GM20431 (cell line): ENCODE data around the gene CEP112.
"Not testable (repeated sequence)": the region's sequence is repeated elsewhere in the genome, so short reads cannot be mapped to it uniquely, and the experiment has no call there.

ENCODE experiments used
- in situ Hi-C: fragments of 300-500 bp; cut with MseI, MboI; formaldehyde crosslinking; loops from one replicate; pipeline ENCODE4 v1.15.0; 2020; ENCODE audit warnings: low sequenced_read_pairs; ENCODE audit not compliant: unreplicated experiment

The CEP112 gene

DNA sequence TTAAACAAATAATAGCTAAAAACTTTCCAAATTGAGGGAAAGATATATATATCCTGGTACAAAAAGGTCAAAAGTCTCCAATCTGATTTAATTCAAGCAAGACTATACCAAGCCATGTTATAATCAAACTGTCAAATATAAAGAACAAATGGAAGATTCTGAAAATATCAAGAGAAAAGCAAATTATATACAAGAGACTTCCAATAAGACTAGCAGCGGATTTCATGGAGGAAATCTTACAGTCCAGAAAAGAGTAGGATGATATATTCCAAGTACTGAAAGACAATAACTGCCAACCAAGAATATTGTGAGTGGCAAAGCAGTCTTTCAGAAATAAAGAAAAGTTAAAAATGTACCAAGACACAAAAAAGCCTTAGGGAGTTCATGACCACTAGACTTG, 102.2 kb downstream of the CEP112 start:
- in situ Hi-C loops = no loop called here

DNA sequence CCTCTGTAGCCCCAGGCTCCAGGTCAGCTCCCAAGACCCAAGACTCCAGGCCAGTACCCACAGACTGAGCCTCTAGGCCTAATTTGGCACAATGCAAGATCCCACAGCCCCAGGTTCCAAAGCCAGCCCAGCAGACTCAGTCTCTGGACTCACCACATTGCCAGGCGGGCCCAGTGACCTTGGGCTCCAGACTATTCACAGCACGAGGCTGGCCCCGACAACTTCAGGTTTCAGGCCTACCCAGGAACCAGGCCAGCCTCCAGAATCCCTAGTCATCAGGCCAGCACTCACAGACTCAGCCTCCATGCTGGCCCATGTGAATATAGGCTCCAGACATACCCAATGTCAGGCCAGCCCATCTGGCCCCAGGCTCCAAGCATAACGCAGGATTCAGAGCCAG, 103.8 kb downstream of the CEP112 start:
- in situ Hi-C loops = no loop called here

GRCh38 chr17:66087073-66087472, 104.9 kb downstream of the CEP112 start:
- in situ Hi-C loops = no loop called here

DNA sequence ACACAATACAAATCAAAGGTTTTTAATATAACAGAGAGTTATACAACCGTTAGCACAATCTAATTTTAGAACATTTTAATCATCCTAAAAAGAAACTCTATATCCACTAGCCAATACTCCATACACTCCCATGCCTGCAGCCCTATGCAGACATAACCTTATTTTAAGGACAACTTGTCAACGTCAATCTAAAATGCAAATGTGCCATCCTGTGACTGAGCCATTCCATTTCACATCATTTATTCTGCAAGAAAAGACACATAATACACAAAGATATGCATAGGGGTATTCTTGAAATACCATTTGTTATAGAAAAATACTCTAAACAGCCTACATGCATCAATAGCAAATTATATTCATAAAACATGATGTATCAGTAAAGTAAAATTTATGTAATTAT, 106.7 kb downstream of the CEP112 start:
- in situ Hi-C loops = no loop called here

GRCh38 chr17:66080670-66081069, 111.3 kb downstream of the CEP112 start:
- in situ Hi-C loops = not testable (repeated sequence)

DNA sequence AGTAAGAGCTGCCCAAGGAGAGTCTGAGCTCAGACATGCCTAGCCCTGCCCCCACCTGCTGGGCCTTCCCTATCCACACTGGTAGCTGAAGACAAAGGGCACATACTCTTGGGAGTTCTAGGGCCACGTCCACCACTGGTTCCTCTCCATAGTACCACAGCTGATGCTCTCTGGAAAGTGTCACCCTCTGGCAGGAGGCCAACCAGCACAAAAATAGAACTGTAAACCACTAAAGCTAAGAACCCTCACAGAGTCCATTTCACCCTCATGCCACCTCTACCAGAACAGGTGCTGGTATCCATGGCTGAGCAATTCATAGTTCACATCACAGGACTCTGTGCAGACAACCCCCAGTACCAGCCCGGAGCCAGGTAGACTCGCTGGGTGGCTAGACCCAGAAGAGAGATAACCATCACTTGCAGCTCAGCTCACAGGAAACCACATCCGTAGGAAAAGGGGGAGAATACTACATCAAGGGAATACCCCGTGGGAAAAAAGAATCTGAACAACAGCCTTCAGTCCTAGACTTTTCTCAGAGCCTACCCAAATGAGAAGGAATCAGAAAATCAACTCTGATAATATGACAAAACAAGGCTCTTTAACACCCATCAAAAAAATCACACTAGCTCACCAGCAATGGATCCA, 115.3 kb downstream of the CEP112 start:
- in situ Hi-C loops = no loop called here

GRCh38 chr17:66073384-66073783, 118.5 kb downstream of the CEP112 start:
- in situ Hi-C loops = no loop called here

DNA sequence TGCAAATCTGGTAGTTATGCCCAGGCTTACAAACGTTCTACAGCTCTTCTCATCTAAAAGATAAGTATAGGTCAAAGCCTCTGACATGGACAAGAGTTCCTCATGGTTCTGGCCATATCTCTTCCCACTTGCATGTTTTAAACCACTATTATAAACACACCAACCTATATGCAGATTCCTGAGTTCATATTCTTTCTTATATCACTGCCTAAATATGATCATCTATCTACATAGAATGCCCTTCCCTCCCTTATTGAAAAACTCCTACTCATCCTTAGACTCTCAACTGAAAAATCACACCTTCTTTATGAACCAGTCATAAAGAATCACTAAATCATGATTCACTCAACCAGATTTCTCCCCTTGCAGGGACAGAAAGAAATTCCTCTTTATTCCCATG, 128.2 kb downstream of the CEP112 start:
- in situ Hi-C loops = no loop called here

DNA sequence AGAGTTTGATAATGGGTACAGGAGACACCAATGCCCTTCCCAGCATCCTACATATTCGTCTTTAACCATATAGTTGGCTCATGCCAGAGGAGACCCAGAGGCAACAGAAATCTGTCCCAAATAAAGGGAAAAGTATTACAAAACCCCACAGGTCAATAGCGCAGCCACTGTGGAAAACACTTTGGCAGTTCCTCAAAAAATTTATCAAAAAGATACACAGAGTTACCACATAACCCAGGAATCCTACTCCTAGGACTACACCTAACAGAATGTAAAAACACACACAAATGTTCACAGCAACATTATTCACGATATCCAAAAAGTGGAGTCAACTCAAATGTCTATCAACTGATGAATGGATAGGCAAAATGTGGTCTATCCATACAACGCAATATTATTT, 135.8 kb downstream of the CEP112 start:
- in situ Hi-C loops = no loop called here

GRCh38 chr17:66054242-66054641, 137.7 kb downstream of the CEP112 start:
- in situ Hi-C loops = no loop called here

GRCh38 chr17:66044083-66044482, 147.8 kb downstream of the CEP112 start:
- in situ Hi-C loops = no loop called here

GRCh38 chr17:66043419-66043818, 148.5 kb downstream of the CEP112 start:
- in situ Hi-C loops = no loop called here

DNA sequence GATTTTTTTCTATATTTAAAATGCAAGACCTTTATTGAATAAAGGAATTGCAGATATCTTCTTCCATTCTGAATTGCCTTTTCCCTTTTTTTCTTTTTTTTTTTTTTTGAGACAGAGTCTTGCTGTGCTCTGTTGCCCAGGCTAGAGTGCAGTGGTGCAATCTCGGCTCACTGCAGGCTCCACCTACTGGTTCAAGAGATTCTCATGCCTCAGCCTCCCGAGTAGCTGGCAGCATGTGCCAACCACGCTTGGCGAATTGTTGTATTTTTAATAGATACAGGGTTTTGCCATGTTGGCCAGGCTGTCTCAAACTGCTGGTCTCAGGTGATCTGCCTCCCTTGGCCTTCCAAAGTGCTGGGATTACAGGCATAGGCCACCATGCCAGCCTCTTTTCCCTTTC, 151.5 kb downstream of the CEP112 start:
- in situ Hi-C loops = no loop called here

- in situ Hi-C loops = no loop called here
Observed at GRCh38 chr17:66038125-66038524, 153.8 kb downstream of the CEP112 start.

- in situ Hi-C loops = no loop called here
Observed at GRCh38 chr17:66037221-66037620, 154.7 kb downstream of the CEP112 start.

- in situ Hi-C loops = no loop called here
Observed at GRCh38 chr17:66032082-66032712, 159.7 kb downstream of the CEP112 start.

DNA sequence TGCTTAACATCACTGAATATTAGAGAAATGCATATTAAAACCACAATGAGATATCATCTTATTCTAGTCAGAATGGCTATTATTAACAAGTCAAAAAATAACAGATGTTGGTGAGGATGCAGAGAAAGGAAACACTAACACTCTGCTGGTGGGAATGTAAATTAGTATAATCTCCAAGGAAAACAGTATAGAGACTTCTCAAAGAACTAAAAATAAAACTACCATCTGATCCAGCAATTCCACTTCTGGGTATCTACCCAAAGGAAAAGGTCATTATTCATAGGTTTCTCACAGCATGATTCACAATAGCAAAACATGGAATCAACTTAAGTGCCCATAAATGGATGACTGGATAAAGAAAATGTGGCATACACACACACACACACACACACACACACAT, 166.4 kb downstream of the CEP112 start:
- in situ Hi-C loops = no loop called here

GRCh38 chr17:66021757-66022156, 170.2 kb downstream of the CEP112 start:
- in situ Hi-C loops = no loop called here

DNA sequence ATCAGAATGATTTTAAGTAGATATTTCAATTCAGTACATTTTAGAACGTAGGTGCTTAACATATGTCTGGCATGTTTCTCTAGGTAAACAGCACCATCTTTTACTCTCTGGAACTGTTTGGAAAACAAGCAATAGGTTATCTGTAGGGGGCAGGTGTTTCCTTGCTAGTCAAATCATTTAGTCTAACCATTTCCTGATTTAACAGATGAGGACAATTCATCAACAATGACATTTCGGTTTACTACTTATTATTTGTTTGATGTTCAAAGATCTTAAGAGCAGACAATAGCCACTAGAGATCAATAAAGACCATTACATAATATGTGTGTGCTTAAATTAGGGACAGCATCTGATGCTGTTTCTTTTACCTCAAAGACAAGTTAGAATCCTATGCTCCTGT, 173.1 kb downstream of the CEP112 start:
- in situ Hi-C loops = no loop called here

- in situ Hi-C loops = no loop called here
Observed at GRCh38 chr17:66016231-66016630, 175.7 kb downstream of the CEP112 start.

GRCh38 chr17:66008680-66009079, 183.3 kb downstream of the CEP112 start:
- in situ Hi-C loops = no loop called here

DNA sequence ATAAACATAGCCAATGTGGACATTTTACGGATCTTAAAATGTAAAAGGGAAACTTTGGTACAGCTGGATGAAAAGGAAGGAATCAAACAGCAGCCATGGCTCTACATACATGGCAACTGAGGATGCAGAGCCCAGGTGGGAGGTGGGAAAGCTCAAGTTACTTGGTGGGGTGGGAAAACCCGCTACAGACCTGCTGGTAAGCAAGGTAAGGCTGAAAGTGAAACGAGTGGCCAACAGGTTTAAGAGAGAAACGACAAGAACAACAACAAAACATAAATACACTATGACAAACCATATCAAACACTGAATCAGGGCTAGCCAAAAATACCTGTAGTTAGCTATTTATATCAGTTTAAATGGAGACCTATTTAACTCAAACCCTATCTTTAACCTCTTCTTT, 185.3 kb downstream of the CEP112 start:
- in situ Hi-C loops = no loop called here
